Germinal center (tissue), 1 donor: Measurements from ENCODE around the gene UBA6.

Source experiments
- DNase-seq: peaks from one replicate; pipeline ENCODE4 v3.0.0; 2012; ENCODE audit warnings: mixed read lengths, low spot score

The UBA6 gene

DNA sequence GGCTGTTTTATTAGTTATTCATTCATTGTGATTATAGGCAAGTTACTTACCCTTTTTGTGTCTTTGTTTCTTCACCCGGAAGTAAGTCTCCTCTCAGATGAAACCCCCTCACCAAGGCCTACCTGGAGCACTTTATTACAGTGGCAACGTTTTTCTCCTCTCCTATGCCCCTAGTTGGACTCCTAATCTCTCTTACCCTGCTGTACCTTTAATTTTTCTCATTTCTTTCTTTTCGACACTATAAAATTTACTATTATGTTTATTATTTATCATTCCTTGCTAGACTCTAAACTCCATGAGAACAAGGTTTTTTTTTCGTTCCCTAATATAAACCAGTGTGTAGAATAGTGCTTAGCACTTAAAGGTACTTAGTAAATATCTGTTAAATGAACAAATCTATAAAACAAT, 124.9 kb downstream of the UBA6 start:
- no peak for DNase-seq

DNA sequence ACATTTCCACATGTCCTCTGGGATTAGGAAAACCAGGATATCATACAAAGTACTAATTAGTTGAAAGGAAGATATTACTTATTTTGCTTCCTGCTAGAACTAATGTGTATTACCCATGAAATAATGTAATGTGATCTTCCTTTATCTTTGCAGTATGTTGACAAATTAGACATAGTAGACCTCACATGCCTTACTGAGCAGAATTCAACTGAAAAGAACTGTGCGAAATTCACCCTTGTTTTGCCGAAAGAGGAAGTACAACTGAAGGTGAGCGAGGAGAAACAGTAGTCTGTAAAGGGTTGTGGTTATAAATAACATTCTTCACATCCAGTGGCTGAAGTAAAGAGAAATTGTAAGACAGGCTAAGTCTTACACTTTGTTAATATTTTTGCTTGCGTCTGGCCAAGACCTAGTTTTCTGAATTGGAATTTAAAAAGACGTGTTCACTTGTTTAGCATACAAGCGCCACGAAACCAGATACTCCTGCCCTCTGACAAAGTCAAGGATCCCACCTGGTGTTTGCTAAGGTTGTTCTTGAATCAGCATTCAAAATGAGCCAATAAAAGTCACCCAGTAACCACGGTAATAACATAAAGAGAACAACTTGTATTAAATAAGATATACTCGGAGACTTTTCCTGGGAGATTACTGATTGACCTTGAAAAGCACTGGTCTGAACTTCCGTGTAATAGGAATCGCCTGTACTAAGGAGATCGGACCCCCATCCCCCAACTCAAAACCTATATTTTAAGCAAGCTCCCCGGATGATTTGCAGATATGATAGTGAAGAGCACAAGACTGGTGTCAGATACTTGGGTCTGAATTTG, 125.5 kb downstream of the UBA6 start:
- peak; percentile 67 for DNase-seq

DNA sequence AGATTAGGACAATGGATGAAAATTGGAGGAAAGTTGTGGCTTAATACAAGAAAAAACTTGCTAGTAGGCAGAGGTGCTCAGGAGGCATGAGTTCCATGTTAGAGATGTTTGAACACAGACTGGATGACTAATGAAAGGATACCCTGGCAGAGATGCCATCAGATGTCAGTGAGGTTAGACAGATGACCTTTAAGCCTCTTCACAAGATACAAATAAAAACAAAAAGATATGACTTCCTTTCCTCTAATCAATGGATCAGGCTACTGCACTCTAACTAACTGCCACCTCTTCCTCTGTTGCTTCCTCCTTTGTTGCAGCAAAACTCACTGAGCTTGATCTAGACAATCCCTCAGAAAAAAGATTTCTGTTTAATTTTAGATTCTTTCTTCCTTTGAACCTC, 127.8 kb downstream of the UBA6 start:
- DNase-seq, result no peak

DNA sequence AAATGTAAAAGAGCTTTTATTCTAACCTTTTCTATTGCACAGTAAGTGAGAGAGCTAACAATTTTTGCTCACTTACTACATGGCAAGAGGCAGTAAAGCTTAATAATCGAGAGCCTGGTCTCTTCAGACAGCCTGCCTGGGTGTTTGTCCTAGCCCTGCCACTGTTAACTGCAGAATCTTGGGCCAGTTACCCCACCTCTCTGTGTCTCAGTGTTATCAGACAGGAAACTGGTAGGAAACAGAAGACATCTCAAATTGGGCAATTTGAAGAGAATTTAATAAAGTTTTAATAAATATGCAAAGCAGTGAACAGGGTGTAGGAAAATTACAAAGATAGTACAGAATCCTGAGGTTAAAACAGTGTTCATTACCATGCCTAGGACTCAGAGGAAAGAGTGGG, 129.0 kb downstream of the UBA6 start:
- DNase-seq, result no peak

DNA sequence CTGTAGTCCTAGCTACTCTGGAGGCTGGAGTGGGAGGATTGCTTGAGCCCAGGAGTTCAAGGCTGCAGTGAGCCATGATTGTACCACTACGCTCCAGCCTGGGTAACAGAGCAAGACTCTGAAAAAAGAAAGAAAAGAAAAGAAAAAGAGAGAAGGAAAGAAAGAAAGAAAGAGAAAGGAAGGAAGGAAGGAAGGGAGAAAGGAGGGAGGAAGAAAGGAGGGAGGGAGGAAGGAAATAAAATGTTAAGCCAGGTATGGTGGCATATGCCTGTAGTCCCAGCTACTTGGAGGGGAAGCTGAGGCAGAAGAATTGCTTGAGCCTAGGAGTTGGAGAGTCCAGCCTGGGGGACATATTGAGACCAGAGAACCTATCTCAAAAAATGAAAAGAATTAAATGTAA, 130.4 kb downstream of the UBA6 start:
- DNase-seq, result no peak

DNA sequence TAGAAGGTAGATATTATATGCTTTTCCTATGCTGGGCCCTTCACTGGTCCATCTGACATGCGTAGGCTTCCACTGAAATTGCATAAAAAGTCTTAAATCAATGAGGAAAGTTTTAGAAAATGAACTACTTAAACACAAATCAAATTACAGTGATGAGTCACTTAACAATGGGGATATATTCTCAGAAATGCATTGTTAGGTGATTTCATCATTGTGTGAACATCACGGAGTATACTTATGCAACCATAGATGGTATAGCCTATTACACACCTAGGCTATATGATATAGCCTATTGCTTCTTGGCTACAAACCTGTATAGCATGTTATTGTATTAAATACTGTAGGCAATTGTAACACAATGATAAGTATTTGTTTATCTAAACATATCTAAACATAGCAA, 132.1 kb downstream of the UBA6 start:
- no peak for DNase-seq

DNA sequence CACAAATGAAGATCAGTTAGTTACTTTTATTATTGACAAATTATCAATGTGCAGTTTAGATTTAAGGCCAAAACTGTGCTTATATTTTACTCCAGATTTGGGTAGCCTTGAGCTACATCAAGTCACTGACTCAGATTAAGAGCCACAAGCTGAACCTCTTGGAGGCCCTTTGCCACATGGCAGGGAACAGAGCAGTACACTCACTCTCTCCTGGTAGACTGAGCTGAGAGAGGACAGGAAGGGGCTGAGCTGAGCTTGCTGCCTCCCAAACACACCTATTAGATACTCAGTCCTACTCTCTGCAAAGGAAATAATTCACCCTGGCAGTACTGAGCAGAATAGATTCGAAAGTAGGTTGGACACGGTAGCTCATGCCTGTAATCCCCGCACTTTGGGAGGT, 134.6 kb downstream of the UBA6 start:
- DNase-seq, result no peak

DNA sequence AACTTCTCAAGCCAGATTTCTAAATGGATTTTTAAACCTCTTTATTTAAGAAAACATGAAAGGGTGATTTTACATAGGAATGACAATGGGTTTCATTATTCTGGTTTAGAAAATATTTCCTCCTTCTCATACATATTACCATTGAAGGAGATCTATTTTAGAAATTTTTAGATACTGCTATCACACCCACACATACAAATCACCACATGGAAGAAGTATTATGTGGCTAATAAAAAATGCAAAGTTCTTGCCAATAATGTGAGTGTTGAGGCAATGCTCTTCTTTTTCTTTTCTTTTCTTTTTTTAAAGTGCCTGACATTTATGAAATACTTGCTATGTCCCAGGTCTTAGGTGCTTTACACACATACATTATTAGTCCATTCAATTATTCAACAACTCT, 135.7 kb downstream of the UBA6 start:
- DNase-seq, result no peak
